Pancreas (tissue), 10 donors: ENCODE data around the gene SOX18. TPM values are rescaled to one million over a fixed set of nuclear protein-coding genes. Genes with fewer than 3 reads are reported as not detected.

Source experiments
- ATAC-seq, 4 donors: fragments of 200-7000 bp; cut with Tn5 transposase; one replicate each; pipeline versions ENCODE4 v1.8.0 to v1.9.1; 2020; ENCODE audit warnings: mild to moderate bottlenecking in 4 of 4, moderate library complexity in 4 of 4
- DNase-seq, 6 donors: peaks; one replicate each; pipeline ENCODE4 v3.0.0-alpha.2; 2020
- FAIRE-seq: peaks from 2 replicates; lab custom pipeline; 2012; peaks lifted over from hg19 to GRCh38; lab: Jason Lieb, UNC
- H3K27ac ChIP-seq, 4 donors: fragments of 200-600 bp; sonication (generic); 1 replicate in 3 of 4; 2 replicates in 1 of 4; pipeline versions ENCODE4 v1.5.0 to v1.8.0; 2020
- H3K27me3 ChIP-seq, 4 donors: fragments of 200-600 bp; one replicate each; pipeline ENCODE4 v1.8.0; 2021
- H3K36me3 ChIP-seq, 3 donors: fragments of 200-600 bp; sonication (generic) in 1 of 3; one replicate each; pipeline versions ENCODE4 v1.5.0 to v1.8.0; 2020 to 2021
- H3K4me1 ChIP-seq, 3 donors: fragments of 200-600 bp; one replicate each; pipeline ENCODE4 v1.8.0; 2021
- H3K4me3 ChIP-seq, 4 donors: fragments of 200-600 bp; sonication (generic) in 2 of 4; one replicate each; pipeline versions ENCODE4 v1.5.0 to v1.8.0; 2020 to 2021
- H3K9me3 ChIP-seq, 4 donors: fragments of 200-600 bp; one replicate each; pipeline ENCODE4 v1.8.0; 2021
- WGBS, 2 donors: extraction: QIAGEN DNeasy Blood & Tissue Kit; methylation state at CpG; one replicate each; pipeline ENCODE4 v1.1.7; 2013; 5-methylcytosine and 5-hydroxymethylcytosine counted together
- intact Hi-C, 3 donors: fragments of 100-400 bp; cut with DNase I; formaldehyde crosslinking; loops; one replicate each; pipeline versions ENCODE4 v1.11.1 to v1.14.2; 2022
- polyA plus RNA-seq, 2 donors: library from polyadenylated mRNA; stranded (reverse); fragments of 200-250 nt; gene quantifications; one replicate each; pipeline ENCODE4 v1.2.3, GENCODE V29; 2013
- total RNA-seq, 6 donors: library from RNA; stranded (reverse); fragmentation: NEBNext Ultra II Directional in 4 of 6; extraction: Animal tissue kit (Norgen Biotek cat#: 25700) in 4 of 6; gene quantifications; one replicate each; pipeline versions ENCODE4 v1.2.1 to v1.2.4, GENCODE V29; 2021 to 2023
- TF ChIP-seq, protein P1 (sequence below), 4 donors: fragments of 200-600 bp; sonication (generic) in 3 of 4; IDR thresholded peaks; one replicate each; pipeline versions ENCODE4 v1.5.0 to v1.8.0; 2021; ENCODE audit warnings: antibody characterized with exemption in 4 of 4
- donor health status: healthy with polysubstance abuse.
- donor health status: DM: no; HTN: no; CAD: no; lungs with moderate emphysema.
- donor health status: DM: no; HTN: no; CAD: no.
- donor health status: control.
- donor health status: control.
- donor health status: Bipolar disorder and iron deficiency.
- donor health status: DM: yes; HTN: yes; CAD: no.
- donor health status: DM: no; HTN: no; CAD: no.
- donor health status: DM: no; HTN: no; CAD: no.
- donor health status: DM: yes; HTN: yes; CAD: no.

SOX18 gene
- total RNA-seq, result 1 to 10 TPM; 3.7 to 9.1 (median 5.2) TPM
- polyA plus RNA-seq, result 1 to 10 TPM; 6.1 to 6.4 TPM

- peaks cover 0 to 7% (median 3%) of the 10 kb centered on the region in 4 donors for H3K27me3 ChIP-seq
- no peaks in the 10 kb centered on the region for H3K9me3 ChIP-seq
- 2 to 3% methylated on average over 33 to 104 of the region's 111 CpGs for WGBS, 2 donors
- intact Hi-C loops, result no loop called here
- H3K4me1 ChIP-seq, result no peaks in the 10 kb centered on the region
- H3K36me3 ChIP-seq, result no peaks in the 10 kb centered on the region
- FAIRE-seq, result no peak
- TF ChIP-seq, protein P1, sequence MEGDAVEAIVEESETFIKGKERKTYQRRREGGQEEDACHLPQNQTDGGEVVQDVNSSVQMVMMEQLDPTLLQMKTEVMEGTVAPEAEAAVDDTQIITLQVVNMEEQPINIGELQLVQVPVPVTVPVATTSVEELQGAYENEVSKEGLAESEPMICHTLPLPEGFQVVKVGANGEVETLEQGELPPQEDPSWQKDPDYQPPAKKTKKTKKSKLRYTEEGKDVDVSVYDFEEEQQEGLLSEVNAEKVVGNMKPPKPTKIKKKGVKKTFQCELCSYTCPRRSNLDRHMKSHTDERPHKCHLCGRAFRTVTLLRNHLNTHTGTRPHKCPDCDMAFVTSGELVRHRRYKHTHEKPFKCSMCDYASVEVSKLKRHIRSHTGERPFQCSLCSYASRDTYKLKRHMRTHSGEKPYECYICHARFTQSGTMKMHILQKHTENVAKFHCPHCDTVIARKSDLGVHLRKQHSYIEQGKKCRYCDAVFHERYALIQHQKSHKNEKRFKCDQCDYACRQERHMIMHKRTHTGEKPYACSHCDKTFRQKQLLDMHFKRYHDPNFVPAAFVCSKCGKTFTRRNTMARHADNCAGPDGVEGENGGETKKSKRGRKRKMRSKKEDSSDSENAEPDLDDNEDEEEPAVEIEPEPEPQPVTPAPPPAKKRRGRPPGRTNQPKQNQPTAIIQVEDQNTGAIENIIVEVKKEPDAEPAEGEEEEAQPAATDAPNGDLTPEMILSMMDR (IDR thresholded peaks at IDR 0.05), result no peak
- peak within 1 kb of the TSS in 1 of 4 donors; percentile 37 for H3K27ac ChIP-seq
- H3K4me3 ChIP-seq, result peak within 1 kb of the TSS in 2 of 4 donors; percentile 11 to 20
- ATAC-seq, result peak in 1 of 4 donors; percentile 29
- no peak for DNase-seq
These were observed at the start of gene SOX18 for GRCh38 chr20:64049060-64049877. TSS of gene SOX18 (minus strand) at chr20:64049639. CDS start at chr20:64049516, 123 bp downstream.

GRCh38 chr20:64098471-64099013 is 49.1 kb upstream of the SOX18 start:
- Histone ChIP-seq H3K27me3 (no peaks in the 10 kb centered on the region), H3K27ac (no peak overlapping the region), H3K9me3 (no peaks in the 10 kb centered on the region), H3K4me3 (no peak overlapping the region), H3K36me3 (no peaks in the 10 kb centered on the region), H3K4me1 (peaks cover 0 to 3% (median 0%) of the 10 kb centered on the region in 3 donors)
- peak in 1 of 6 donors; percentile 60 for DNase-seq
- no peak for FAIRE-seq
- TF ChIP-seq, protein P1 (IDR thresholded peaks at IDR 0.05), result no peak
- no peak for ATAC-seq
- intact Hi-C loops, result no loop called here
- WGBS, 2 donors, result 86 to 95% methylated on average over 28 of the region's 28 CpGs

DNA sequence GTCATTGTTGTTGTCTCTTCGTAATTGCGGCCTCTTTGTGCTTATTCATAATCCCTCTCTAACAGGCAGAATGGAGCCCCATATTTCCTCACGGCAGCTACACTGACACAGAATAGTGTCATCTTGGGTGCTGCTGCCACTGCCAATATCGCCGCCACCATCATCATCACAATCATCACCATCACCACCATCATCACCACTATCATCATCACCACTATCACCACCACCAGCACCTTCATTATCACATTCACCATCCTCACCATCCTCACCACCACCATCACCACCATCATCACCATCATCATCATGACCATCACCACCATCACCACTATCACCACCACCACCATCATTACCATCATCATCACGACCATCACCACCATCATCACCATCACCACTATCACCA is 47.1 kb upstream of the SOX18 start:
- Histone ChIP-seq H3K27ac (no peak overlapping the region), H3K36me3 (no peaks in the 10 kb centered on the region), H3K4me3 (no peak overlapping the region), H3K9me3 (no peaks in the 10 kb centered on the region), H3K27me3 (no peaks in the 10 kb centered on the region), H3K4me1 (no peaks in the 10 kb centered on the region)
- TF ChIP-seq, protein P1 (IDR thresholded peaks at IDR 0.05), result no peak
- DNase-seq (no peak), FAIRE-seq (no peak), ATAC-seq (no peak)
- intact Hi-C loops, result no loop called here
- 82 to 83% methylated on average over 6 of the region's 6 CpGs for WGBS, 2 donors

GRCh38 chr20:64095927-64096326 is 46.5 kb upstream of the SOX18 start:
- ATAC-seq, result no peak
- H3K4me1 ChIP-seq, result no peaks in the 10 kb centered on the region
- TF ChIP-seq, protein P1 (IDR thresholded peaks at IDR 0.05), result no peak
- intact Hi-C loops, result no loop called here
- DNase-seq, result no peak
- no peak overlapping the region for H3K27ac ChIP-seq
- 84 to 92% methylated on average over 11 of the region's 11 CpGs for WGBS, 2 donors
- H3K4me3 ChIP-seq, result no peak overlapping the region
- no peaks in the 10 kb centered on the region for H3K9me3 ChIP-seq
- no peaks in the 10 kb centered on the region for H3K36me3 ChIP-seq
- H3K27me3 ChIP-seq, result no peaks in the 10 kb centered on the region
- no peak for FAIRE-seq

DNA sequence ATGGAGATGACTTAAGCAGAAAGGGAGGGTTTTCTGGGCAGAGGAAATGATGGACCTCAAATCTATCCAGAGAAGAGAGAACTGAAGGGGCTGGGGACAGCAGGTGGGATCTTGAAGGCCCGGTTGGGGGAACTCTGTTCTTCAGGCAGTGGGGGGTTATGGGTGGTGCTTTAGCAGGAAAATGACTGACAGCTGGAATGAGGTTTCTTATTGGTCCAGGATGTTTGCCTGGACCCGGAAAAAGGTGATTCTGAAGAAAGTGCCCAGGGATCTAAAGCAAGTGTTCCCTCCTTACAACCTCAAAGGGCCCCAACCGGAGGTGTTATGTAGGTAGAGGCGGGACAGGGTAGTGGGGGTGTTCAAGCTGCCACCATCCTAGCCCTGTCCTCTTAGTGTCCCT is 46.0 kb upstream of the SOX18 start:
- H3K4me3 ChIP-seq, result no peak overlapping the region
- H3K9me3 ChIP-seq, result no peaks in the 10 kb centered on the region
- H3K4me1 ChIP-seq, result no peaks in the 10 kb centered on the region
- no peak for DNase-seq
- H3K36me3 ChIP-seq, result no peaks in the 10 kb centered on the region
- FAIRE-seq, result no peak
- 53 to 78% methylated on average over 4 of the region's 4 CpGs for WGBS, 2 donors
- no peaks in the 10 kb centered on the region for H3K27me3 ChIP-seq
- intact Hi-C loops, result no loop called here
- H3K27ac ChIP-seq, result no peak overlapping the region
- ATAC-seq, result no peak
- TF ChIP-seq, protein P1 (IDR thresholded peaks at IDR 0.05), result no peak
